ENCODE results near the gene KLHDC8B. TPM values are rescaled to one million over a fixed set of nuclear protein-coding genes. Genes with fewer than 3 reads are reported as not detected.

Gene KLHDC8B
- total RNA-seq = 2.7 TPM

DNA sequence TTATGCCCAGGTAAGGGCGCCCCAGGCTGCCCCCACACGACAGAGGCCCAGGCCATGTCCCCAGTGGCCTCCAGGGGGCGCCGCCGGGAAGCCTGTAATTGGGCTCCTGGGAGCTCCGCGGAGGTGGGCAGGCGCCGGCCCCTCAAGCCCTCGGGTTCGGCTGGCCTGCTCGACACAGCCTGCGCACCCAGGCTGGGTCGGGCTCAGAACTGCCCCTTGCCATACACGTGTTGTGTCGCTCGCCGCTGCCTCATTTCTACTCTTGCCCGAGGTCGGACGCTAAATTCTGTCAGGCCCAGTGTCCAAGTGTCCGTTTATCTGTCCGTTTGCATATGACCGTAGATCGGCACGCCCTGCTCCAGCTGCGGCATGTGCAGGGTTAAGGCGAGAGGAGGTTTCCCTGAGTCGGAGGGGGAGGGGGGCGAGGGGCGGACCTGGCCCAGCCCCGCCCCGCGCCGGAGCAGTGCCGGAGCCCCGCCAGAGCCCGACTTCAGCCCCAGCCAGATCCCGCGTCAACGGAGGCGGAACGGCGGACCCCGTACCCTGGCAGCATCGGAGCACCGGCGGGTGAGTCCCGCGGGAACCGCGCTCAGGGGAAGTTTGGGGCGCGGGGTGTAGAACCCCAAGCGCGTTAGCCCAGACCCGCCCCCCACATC, at the start of gene KLHDC8B:
Gene KLHDC8B, plus strand, starts transcription at position 480 of the 656 bp plus-strand sequence. CDS start 1,172 bp downstream, outside the sequence.
- Histone ChIP-seq H3K4me1 (ENCODE audit: insufficient read depth, low read length) (peaks cover 28% of the 10 kb centered on the region), H3K9me3 (ENCODE audit: low read depth, low read length) (no peaks in the 10 kb centered on the region), H3K27me3 (ENCODE audit: insufficient read depth, low read length) (no peaks in the 10 kb centered on the region), H3K4me3 (ENCODE audit: low read length) (peak within 1 kb of the TSS; percentile 56)

DNA sequence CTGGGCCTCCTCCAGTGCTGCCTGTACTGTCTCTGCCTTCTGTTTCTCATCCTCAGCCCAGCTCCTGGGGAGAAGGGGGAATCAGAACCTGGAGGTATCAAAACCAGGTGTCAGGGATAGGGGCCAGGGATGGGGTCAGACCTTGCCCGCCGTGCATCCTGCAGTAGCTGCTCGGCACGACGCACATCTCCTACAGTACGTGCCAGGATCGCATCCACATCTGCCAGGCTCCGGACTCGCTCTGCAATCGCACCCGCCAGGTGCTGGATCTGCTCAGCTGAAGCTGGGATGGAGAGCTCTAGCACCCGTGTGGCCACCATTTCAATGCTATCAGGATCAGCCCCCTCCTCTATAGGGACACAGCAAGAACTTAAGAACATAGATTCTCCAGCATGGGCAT, 49.4 kb upstream of the KLHDC8B start:
- Histone ChIP-seq H3K9me3 (ENCODE audit: low read depth, low read length) (no peaks in the 10 kb centered on the region), H3K4me3 (ENCODE audit: low read length) (no peak overlapping the region), H3K27me3 (ENCODE audit: insufficient read depth, low read length) (no peaks in the 10 kb centered on the region), H3K4me1 (ENCODE audit: insufficient read depth, low read length) (peaks cover 24% of the 10 kb centered on the region)

DNA sequence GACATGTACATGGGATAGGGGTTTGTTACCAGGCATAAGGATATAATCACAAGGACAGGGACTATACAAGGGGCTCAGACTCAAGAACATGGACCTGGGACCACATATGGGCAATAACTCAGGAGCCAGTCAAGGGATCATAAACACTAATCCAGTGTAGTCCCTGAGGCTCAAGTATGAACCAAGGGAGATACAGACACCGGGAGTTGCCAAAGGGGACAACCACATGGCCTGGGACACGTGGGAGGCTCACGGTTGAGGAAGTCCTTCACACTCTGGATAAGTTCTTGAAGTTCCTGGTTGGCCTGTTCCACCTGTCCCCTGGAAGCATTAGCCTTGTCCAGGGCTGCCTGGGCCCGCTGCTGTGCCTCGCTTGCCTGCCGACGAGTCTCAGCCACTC, 48.9 kb upstream of the KLHDC8B start:
- H3K4me1 ChIP-seq (ENCODE audit: insufficient read depth, low read length) = peaks cover 24% of the 10 kb centered on the region
- H3K9me3 ChIP-seq (ENCODE audit: low read depth, low read length) = no peaks in the 10 kb centered on the region
- H3K27me3 ChIP-seq (ENCODE audit: insufficient read depth, low read length) = no peaks in the 10 kb centered on the region
- H3K4me3 ChIP-seq (ENCODE audit: low read length) = no peak overlapping the region

DNA sequence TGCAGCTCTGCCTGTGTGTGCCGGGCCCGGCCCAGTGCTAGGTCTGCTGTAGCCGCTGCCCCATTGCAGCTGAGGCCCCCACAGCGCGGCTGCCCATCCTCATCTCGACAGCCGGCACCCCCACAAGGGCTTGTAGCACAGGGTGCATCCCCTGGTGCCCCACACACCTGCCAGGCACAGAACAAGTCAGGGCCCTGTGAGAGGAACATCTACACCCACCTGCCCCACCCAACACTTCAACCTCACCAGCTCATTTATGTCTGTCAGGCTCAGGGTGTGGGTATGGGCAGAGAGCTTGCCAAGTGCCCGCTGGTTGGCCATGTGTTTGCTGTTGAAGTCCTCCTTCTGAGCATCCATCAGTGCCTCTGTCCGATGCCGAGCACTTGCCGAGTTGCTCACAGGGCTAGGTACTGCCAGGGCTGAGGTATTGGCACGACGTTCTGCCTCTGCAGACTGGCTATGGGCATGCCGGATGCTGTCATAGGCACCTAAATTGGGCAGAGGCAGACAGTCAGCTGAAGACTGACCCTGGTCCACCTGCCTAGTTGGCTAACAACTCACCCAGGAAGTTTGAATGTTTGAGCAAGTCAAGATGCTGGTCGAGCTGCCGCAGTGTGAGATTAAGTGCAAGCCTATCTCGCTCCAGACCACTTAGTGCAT, 48.4 kb upstream of the KLHDC8B start:
- Histone ChIP-seq H3K4me3 (ENCODE audit: low read length) (no peak overlapping the region), H3K9me3 (ENCODE audit: low read depth, low read length) (no peaks in the 10 kb centered on the region), H3K27me3 (ENCODE audit: insufficient read depth, low read length) (no peaks in the 10 kb centered on the region), H3K4me1 (ENCODE audit: insufficient read depth, low read length) (peaks cover 24% of the 10 kb centered on the region)

DNA sequence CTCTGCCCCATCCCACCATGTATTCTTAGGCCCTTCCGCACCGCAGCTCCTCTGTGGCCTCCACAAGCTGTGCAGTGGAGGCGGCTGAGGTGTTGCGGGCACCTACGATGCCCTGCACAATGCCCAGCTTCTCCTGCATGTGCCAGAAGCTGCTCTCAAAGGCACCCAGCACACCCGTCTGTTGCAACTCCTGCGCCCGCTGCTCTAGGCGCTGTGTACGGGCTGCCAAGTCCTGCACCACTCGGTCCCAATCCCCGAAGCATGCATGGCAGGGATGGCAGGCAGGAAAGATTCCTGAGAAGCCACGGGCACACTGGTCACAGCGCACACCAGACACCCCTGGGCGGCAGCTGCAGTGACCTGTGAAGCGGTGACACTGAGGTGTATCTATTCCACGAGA, 47.7 kb upstream of the KLHDC8B start:
- H3K4me3 ChIP-seq (ENCODE audit: low read length) = no peak overlapping the region
- peaks cover 24% of the 10 kb centered on the region for H3K4me1 ChIP-seq (ENCODE audit: insufficient read depth, low read length)
- H3K27me3 ChIP-seq (ENCODE audit: insufficient read depth, low read length) = no peaks in the 10 kb centered on the region
- H3K9me3 ChIP-seq (ENCODE audit: low read depth, low read length) = no peaks in the 10 kb centered on the region

DNA sequence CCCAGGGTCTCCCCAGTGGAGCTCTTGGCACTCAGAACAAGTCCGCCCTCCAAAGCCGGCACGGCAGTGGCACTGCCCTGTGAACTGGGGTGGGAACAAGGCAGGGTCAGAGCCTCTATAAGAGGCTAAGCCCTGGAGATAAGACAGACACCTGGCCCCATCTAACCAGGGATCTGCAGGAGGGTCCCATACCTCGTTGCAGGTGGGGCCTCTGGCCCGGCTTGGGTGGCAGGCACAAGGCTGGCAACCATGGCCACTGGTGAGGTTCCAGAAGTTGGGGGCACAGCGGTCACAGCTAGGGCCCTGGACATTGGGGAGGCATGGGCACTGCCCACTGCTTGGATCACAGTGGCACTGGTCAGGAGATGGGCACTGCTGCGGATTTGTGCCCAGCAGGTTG, 47.2 kb upstream of the KLHDC8B start:
- H3K9me3 ChIP-seq (ENCODE audit: low read depth, low read length) = no peaks in the 10 kb centered on the region
- peaks cover 19% of the 10 kb centered on the region for H3K4me1 ChIP-seq (ENCODE audit: insufficient read depth, low read length)
- H3K27me3 ChIP-seq (ENCODE audit: insufficient read depth, low read length) = no peaks in the 10 kb centered on the region
- no peak overlapping the region for H3K4me3 ChIP-seq (ENCODE audit: low read length)

DNA sequence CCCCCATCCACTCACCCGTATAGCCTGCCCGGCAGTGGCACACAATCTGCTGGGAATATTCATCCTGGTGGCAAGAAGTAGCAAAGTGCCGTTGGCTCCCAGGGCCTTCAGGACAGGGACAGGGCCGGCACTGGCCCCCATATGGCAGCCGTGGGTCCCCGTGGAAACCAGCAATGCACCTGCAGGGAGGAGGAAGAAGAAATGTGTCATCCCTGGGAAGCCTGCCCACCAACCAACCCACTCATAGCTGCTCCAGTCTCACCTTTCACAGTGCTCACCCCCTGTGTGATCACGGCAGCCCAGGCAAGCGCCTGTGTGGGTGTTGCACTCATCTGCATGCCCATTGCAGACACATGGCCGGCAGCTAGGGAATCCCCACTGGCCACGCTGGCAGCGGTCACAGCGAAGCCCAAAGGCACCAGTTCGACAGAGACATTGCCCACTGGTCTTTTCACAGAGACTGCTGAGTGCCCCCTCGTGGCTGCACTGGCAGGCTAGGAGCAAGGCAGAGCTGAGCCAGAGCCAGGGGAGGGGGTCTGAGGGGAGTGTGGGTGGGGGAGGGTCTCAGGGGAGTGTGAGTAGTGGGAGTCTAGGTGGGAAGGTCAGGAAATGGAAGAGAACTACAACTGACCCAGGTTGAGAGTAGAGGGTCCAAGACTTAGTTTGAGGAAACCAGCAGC, 46.3 kb upstream of the KLHDC8B start:
- peaks cover 10% of the 10 kb centered on the region for H3K4me1 ChIP-seq (ENCODE audit: insufficient read depth, low read length)
- no peaks in the 10 kb centered on the region for H3K9me3 ChIP-seq (ENCODE audit: low read depth, low read length)
- no peaks in the 10 kb centered on the region for H3K27me3 ChIP-seq (ENCODE audit: insufficient read depth, low read length)
- H3K4me3 ChIP-seq (ENCODE audit: low read length) = no peak overlapping the region

DNA sequence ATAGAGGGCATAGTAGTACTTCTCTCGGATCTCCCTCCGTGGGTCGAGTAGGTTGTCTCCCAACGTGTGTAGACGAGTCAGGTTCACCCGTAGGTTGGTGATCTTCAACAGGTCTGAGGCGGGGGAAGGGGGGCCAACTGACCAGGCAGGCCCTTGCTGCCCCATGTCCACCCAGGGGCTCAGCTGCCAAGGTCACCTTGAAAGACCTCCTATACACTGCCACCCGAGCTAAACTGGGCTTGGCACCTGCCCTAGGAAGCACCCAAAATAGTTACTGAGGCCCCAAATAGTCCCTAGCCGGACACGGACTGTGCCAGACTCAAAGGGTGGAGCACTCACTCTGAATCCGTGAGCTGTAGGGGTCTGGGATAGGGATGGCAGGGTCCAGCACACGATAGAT, 40.4 kb upstream of the KLHDC8B start:
- H3K4me3 ChIP-seq (ENCODE audit: low read length) = no peak overlapping the region
- H3K4me1 ChIP-seq (ENCODE audit: insufficient read depth, low read length) = no peaks in the 10 kb centered on the region
- H3K9me3 ChIP-seq (ENCODE audit: low read depth, low read length) = no peaks in the 10 kb centered on the region
- H3K27me3 ChIP-seq (ENCODE audit: insufficient read depth, low read length) = no peaks in the 10 kb centered on the region

DNA sequence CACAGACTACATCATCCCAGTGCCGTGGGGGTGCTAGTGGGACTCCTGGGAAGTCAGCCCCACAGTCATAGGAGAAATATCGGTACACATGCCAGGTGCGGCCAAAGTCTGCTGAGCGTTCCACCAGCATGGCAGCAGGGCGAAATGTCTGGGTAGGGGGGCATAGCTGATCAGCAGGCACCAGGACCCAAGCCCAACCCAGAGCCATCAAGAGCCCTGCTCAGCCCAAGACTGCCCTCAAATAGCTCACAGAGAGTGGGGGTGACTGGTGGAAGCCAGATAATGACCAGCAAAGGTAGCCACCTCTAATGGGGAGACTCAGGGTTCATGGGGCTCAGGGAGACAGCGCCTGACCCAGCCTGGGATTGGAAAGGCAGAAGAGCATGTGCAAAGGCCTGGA, 39.8 kb upstream of the KLHDC8B start:
- H3K9me3 ChIP-seq (ENCODE audit: low read depth, low read length) = no peaks in the 10 kb centered on the region
- H3K27me3 ChIP-seq (ENCODE audit: insufficient read depth, low read length) = no peaks in the 10 kb centered on the region
- no peak overlapping the region for H3K4me3 ChIP-seq (ENCODE audit: low read length)
- no peaks in the 10 kb centered on the region for H3K4me1 ChIP-seq (ENCODE audit: insufficient read depth, low read length)

DNA sequence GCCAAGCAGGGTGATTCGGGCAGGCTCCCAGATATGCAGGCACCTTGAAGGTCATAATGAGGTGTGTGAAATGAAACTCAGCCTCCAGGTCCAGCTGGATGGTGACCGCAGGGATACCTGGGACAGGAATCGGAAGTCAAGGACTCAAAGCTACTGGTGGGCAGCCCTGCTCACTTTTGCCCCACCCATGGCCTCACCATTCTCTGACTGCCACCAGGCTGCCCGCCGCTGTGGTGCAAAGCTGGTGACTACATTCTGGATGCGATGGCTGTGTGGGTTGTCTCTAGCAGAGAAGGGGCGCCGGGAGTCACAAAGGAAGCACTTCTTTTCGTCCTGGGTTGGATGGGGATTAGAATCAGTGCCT, 39.3 kb upstream of the KLHDC8B start:
- H3K9me3 ChIP-seq (ENCODE audit: low read depth, low read length) = no peaks in the 10 kb centered on the region
- no peaks in the 10 kb centered on the region for H3K27me3 ChIP-seq (ENCODE audit: insufficient read depth, low read length)
- no peak overlapping the region for H3K4me3 ChIP-seq (ENCODE audit: low read length)
- H3K4me1 ChIP-seq (ENCODE audit: insufficient read depth, low read length) = no peaks in the 10 kb centered on the region

DNA sequence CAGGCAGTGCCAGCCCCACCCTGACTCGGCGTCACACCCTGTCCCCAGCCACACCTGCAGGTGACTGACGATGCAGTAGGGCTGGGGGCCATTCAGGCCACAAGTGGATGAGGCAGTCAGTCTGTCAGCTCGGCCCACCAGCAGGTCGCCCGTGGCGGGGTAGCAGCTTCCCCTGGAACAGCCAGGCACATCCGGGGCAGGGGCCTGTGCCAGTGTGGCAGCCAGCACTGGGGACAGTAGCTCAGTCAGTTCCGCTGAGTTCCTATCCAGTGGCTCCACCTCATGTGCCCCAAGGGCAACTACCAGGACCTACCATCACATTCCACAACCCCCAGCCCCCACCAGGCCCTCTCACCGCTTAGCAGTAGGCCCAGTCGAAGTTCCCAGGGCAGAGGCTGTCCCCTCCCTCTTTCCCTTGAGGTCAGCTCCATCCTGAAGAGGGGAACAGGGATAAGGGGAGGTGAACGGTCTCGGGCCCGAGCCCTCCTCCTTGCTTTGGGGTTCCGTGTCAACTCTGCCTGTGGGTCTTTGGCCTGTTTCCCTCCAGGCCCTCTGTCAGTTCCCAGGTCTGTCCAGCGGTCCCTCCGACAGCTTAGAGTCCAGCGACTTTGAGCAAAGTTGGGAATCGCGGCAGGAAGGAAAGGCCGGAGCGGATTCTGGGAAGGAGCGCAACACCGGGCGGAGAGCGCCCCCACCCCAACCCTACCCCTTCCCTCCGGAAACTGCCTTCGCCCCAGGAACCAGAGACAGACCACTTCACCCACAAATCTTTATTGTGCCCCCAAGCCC, 38.8 kb upstream of the KLHDC8B start, which contains the start of gene LAMB2:
Gene LAMB2, minus strand, starts transcription at position 614 of the 789 bp plus-strand sequence. Its CDS starts 183 bp downstream, at position 431.
- Histone ChIP-seq H3K4me3 (ENCODE audit: low read length) (peak within 1 kb of the TSS; percentile 16), H3K27me3 (ENCODE audit: insufficient read depth, low read length) (no peaks in the 10 kb centered on the region), H3K4me1 (ENCODE audit: insufficient read depth, low read length) (no peaks in the 10 kb centered on the region), H3K9me3 (ENCODE audit: low read depth, low read length) (no peaks in the 10 kb centered on the region)

DNA sequence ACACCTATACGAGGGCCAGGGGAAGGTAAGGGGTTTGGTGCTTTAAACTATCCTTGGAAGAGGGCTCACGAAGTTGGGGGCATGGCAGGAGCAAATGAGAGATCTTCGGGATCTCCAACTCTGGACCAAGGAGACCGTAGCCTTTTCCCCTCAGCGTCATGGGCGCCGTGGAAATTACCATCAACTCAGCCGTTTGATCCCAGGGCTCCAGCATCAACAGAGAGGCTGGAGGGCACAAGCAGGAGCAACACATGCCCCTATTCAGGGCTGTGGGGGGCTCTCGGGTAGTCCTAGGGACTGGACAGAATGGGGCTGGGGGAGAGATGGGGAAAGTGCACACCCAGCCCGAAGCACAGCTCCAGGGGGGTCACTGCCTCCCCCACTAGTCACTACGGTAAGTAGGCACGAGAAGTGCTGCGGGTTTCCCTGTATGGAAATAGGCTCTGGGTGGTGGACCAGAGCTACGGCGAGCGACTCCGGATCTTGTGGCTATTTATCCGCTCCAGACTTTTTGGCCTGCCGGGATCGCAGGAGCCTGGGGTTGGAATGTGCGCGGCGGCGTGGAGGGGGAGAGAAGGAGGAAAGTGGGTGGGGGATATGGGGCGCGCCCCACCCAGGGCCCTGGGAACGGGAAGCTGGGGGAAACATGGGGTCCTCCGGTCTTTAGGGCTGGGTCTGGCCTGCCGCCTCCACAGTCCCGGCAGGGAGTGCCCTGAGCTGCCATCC, 38.0 kb upstream of the KLHDC8B start:
- H3K27me3 ChIP-seq (ENCODE audit: insufficient read depth, low read length) = no peaks in the 10 kb centered on the region
- peak overlapping the region; percentile 16 for H3K4me3 ChIP-seq (ENCODE audit: low read length)

DNA sequence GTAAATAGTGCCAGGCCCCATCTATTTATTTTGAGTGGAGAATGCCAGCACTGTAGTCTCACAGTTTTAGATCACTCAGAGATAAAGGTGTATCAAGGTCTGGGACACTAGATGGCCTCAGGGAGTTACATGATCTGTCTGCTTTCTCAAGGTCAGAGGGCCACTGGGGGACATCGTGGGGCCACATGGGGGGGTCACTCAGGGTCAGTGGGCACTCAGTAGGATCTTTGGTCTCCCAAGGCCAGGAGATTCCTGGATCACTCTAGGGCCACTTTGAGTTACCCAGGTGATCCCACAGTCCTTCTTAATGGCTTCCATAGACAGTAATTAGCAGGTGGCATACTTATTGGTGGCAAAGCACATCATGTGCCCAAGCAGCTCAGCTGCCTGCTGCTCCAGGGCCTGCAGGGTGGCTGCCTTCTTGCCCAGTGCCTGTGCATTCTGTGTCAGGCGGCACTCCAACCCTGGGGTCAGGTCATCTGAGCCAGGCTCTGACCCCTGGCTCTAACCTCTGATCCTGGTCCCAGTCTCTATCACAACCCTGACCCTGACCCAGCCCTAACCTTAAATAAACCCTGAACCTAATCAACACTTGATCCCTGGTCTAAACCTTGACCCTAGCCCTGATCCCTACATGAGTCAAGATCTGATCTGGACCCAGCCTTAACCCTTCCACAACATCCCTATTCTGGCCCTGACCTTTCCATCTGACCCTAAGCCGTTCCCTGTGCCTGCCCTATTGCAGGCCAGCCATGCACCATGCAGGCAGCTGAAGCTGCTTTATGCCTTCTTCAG, 36.7 kb upstream of the KLHDC8B start:
- H3K4me3 ChIP-seq (ENCODE audit: low read length) = no peak overlapping the region
- no peaks in the 10 kb centered on the region for H3K4me1 ChIP-seq (ENCODE audit: insufficient read depth, low read length)
- no peaks in the 10 kb centered on the region for H3K9me3 ChIP-seq (ENCODE audit: low read depth, low read length)
- no peaks in the 10 kb centered on the region for H3K27me3 ChIP-seq (ENCODE audit: insufficient read depth, low read length)

More for the DNA sequence above, 38.0 kb upstream of the KLHDC8B start:
- Histone ChIP-seq H3K9me3 (ENCODE audit: low read depth, low read length) (no peaks in the 10 kb centered on the region), H3K4me1 (ENCODE audit: insufficient read depth, low read length) (no peaks in the 10 kb centered on the region)

DNA sequence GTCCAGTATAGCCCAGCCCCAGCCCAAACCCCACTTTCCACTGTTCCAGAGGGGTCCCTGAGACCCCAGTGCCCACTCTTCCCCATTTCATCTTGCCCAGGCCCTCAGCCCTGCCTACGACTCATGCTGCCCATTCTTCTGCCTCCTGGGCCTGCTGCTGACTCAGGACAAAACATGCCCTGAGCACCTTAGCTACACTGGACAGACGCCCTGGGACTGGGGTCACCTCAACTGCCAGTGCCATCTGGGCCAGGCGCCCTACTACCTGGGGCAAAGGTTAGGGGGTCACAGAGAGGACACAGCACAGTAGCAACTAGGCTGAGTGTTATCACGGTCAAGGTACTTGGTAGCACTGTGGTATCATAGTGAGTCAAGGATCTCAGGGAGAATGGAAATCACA, 35.9 kb upstream of the KLHDC8B start:
- Histone ChIP-seq H3K4me1 (ENCODE audit: insufficient read depth, low read length) (no peaks in the 10 kb centered on the region), H3K4me3 (ENCODE audit: low read length) (no peak overlapping the region), H3K27me3 (ENCODE audit: insufficient read depth, low read length) (no peaks in the 10 kb centered on the region), H3K9me3 (ENCODE audit: low read depth, low read length) (no peaks in the 10 kb centered on the region)
